Liver (tissue), 3 donors: ENCODE results near the gene NBEA.

Experiments
- EGR1 ChIP-seq, 2 donors: IDR thresholded peaks; 2 replicates each; pipeline ENCODE4 v1.6.1; 2016 to 2018; ENCODE audit warnings: antibody characterized with exemption in 2 of 2, low read depth in 2 of 2
- RAD21 ChIP-seq, 2 donors: IDR thresholded peaks; 2 replicates each; pipeline ENCODE4 v1.6.1; 2016; ENCODE audit warnings: antibody characterized with exemption in 2 of 2, mild to moderate bottlenecking in 2 of 2
- TAF1 ChIP-seq: conservative IDR thresholded peaks from 2 replicates; pipeline ENCODE4 v1.6.1; 2016; ENCODE audit warnings: antibody characterized with exemption, mild to moderate bottlenecking
- YY1 ChIP-seq: IDR thresholded peaks from 2 replicates; pipeline ENCODE4 v1.6.1; 2016; ENCODE audit warnings: antibody characterized with exemption, mild to moderate bottlenecking
- TF ChIP-seq, protein P1 (sequence below): fragments of 150-350 bp; IDR thresholded peaks from 2 replicates; pipeline ENCODE4 v1.5.1; 2017; ENCODE audit warnings: improper control_type of control experiment, low read depth, low read length; ENCODE audit not compliant: missing input control
- TF ChIP-seq, protein P2 (sequence below): IDR thresholded peaks from 2 replicates; pipeline ENCODE4 v1.6.1; 2016; ENCODE audit warnings: antibody characterized with exemption
- TF ChIP-seq, protein P3 (sequence below): IDR thresholded peaks from 2 replicates; pipeline ENCODE4 v1.6.1; 2016; ENCODE audit warnings: antibody characterized with exemption, mild to moderate bottlenecking
- TF ChIP-seq, protein P4 (sequence below): IDR thresholded peaks from 2 replicates; pipeline ENCODE4 v1.6.1; 2016; ENCODE audit warnings: antibody characterized with exemption
- donor health status: healthy.
- donor health status: healthy.

DNA sequence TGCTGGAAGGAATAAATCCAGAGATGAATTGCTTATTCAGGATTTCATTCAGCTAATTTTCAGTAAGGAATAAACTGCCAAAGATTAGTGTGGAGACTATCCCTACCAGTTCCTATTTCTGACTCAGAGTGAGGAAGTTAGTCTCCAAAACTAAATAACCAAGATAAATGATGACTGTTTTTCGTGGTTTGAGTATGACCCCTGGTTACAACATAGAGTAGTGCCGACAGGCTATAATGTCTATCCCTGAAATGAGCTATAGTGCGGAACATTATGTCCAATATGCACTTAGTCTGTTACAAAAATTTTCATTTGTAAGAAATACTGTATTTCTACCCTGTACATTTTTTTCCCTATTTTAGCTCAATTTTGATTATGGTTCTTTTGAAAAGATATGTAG lies 51.4 kb downstream of the NBEA start:
- TF ChIP-seq, protein P1, sequence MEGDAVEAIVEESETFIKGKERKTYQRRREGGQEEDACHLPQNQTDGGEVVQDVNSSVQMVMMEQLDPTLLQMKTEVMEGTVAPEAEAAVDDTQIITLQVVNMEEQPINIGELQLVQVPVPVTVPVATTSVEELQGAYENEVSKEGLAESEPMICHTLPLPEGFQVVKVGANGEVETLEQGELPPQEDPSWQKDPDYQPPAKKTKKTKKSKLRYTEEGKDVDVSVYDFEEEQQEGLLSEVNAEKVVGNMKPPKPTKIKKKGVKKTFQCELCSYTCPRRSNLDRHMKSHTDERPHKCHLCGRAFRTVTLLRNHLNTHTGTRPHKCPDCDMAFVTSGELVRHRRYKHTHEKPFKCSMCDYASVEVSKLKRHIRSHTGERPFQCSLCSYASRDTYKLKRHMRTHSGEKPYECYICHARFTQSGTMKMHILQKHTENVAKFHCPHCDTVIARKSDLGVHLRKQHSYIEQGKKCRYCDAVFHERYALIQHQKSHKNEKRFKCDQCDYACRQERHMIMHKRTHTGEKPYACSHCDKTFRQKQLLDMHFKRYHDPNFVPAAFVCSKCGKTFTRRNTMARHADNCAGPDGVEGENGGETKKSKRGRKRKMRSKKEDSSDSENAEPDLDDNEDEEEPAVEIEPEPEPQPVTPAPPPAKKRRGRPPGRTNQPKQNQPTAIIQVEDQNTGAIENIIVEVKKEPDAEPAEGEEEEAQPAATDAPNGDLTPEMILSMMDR: no peak
- no peak for TF ChIP-seq RAD21 (IDR thresholded peaks at IDR 0.05)
- no peak for TF ChIP-seq EGR1 (IDR thresholded peaks at IDR 0.05; ENCODE audit: low read depth in 2 of 2)
- TF ChIP-seq, protein P2, sequence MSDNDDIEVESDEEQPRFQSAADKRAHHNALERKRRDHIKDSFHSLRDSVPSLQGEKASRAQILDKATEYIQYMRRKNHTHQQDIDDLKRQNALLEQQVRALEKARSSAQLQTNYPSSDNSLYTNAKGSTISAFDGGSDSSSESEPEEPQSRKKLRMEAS: no peak
- no peak for TF ChIP-seq TAF1
- no peak for TF ChIP-seq YY1
- TF ChIP-seq, protein P3, sequence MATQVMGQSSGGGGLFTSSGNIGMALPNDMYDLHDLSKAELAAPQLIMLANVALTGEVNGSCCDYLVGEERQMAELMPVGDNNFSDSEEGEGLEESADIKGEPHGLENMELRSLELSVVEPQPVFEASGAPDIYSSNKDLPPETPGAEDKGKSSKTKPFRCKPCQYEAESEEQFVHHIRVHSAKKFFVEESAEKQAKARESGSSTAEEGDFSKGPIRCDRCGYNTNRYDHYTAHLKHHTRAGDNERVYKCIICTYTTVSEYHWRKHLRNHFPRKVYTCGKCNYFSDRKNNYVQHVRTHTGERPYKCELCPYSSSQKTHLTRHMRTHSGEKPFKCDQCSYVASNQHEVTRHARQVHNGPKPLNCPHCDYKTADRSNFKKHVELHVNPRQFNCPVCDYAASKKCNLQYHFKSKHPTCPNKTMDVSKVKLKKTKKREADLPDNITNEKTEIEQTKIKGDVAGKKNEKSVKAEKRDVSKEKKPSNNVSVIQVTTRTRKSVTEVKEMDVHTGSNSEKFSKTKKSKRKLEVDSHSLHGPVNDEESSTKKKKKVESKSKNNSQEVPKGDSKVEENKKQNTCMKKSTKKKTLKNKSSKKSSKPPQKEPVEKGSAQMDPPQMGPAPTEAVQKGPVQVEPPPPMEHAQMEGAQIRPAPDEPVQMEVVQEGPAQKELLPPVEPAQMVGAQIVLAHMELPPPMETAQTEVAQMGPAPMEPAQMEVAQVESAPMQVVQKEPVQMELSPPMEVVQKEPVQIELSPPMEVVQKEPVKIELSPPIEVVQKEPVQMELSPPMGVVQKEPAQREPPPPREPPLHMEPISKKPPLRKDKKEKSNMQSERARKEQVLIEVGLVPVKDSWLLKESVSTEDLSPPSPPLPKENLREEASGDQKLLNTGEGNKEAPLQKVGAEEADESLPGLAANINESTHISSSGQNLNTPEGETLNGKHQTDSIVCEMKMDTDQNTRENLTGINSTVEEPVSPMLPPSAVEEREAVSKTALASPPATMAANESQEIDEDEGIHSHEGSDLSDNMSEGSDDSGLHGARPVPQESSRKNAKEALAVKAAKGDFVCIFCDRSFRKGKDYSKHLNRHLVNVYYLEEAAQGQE: no peak
- TF ChIP-seq, protein P4, sequence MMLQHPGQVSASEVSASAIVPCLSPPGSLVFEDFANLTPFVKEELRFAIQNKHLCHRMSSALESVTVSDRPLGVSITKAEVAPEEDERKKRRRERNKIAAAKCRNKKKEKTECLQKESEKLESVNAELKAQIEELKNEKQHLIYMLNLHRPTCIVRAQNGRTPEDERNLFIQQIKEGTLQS: no peak
